HG03442 (cell line): ENCODE measurements around the gene SLC15A5.

Experiments used
- ATAC-seq: cut with Tn5 transposase; IDR thresholded peaks from one replicate; pipeline ENCODE4 v1.9.1; 2021; ENCODE audit warnings: mild to moderate bottlenecking, moderate library complexity; ENCODE audit not compliant: unreplicated experiment

The SLC15A5 gene, protein sequence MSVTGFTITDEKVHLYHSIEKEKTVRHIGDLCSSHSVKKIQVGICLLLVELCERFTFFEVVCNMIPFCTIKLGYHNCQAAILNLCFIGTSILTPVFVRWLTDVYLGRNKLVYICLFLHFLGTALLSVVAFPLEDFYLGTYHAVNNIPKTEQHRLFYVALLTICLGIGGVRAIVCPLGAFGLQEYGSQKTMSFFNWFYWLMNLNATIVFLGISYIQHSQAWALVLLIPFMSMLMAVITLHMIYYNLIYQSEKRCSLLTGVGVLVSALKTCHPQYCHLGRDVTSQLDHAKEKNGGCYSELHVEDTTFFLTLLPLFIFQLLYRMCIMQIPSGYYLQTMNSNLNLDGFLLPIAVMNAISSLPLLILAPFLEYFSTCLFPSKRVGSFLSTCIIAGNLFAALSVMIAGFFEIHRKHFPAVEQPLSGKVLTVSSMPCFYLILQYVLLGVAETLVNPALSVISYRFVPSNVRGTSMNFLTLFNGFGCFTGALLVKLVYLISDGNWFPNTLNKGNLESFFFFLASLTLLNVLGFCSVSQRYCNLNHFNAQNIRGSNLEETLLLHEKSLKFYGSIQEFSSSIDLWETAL

GRCh38 chr12:16277585-16277984, at the start of gene SLC15A5:
SLC15A5 (minus strand) TSS chr12:16277685; CDS start chr12:16277685, 0 bp downstream.
- no peak for ATAC-seq

DNA sequence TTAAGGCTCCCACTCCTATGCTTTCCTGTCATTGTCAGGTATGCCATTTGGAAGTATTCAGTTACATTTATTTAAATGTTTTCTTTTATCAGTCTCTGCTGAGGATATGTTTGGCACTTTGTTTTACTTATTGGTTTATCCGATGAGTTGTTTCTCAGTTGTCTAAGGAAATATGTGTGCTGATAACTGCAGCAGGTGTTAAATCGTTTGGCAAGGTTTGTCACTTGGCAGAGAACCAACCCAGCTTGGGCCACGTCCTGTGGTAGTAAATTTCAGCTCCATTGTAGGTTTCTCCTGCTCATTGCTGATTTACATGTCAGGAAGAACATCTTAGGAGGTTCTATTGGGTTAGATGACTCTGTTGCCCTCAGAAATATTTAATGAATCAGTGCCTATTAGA, 47.9 kb upstream of the SLC15A5 start:
- ATAC-seq: no peak

DNA sequence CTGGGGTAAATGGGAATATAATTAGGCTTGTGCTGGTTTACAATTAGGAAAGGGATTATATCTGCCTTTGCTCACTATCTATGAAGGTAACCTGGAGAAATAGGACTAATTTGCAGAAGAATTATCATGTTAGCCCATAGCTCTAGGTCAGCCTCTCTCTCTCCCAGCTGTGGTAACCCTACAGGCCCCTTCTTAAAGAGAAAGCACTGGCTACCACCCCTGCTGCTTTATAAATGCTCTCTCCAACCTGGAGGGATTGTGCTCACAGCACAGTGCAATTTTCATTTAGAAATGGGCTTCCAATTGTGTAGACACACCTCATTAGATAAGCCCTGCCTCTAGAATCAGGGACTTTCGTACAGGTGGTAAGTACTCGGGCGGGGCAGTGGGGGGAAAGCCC, 47.3 kb upstream of the SLC15A5 start:
- no peak for ATAC-seq

- no peak for ATAC-seq
Measured at GRCh38 chr12:16324272-16324671, 46.8 kb upstream of the SLC15A5 start.

GRCh38 chr12:16323638-16324037, 46.2 kb upstream of the SLC15A5 start:
- ATAC-seq: no peak

DNA sequence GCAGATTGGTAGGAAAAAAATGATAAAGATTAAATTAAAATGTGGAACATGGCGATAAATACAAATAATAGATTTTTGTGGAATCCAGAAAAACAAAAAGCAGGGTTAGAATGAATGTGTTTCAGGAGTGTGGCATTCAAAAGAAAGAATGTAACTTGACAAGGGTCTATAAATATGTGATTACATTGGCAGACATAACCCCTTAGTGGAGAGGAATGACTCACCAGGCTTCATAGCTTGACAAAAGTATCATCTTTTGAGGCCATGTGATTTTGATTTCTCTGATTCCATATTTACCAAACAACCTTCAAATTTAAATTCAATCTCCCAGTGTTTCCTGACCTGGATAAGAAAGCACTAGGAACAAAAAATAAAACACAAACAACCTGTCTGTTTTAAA, 45.5 kb upstream of the SLC15A5 start:
- ATAC-seq: no peak

DNA sequence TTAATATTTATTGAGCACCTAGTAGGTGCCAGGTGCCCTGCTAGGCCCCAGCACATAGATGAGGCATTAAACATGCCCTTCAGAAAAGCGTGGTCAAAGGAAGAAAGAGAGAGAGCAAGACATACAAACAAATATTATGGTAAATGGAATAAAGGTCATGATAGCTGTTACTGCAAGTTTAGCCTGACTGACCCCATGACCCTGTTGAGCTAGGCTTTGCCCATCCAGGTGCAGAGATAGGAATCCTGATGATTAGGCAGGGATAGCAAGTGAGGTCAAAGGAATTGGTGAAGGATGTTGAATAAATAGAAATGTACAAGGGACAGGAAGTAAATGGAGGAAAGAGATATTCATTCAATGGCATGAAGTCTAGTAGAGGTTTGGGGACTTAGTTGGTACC, 33.4 kb upstream of the SLC15A5 start:
- no peak for ATAC-seq

- no peak for ATAC-seq
Measured at GRCh38 chr12:16307856-16308475, 30.5 kb upstream of the SLC15A5 start.

GRCh38 chr12:16303939-16304338, 26.5 kb upstream of the SLC15A5 start:
- ATAC-seq: no peak

GRCh38 chr12:16300736-16301135, 23.3 kb upstream of the SLC15A5 start:
- no peak for ATAC-seq

- ATAC-seq: no peak
Measured at GRCh38 chr12:16300122-16300521, 22.6 kb upstream of the SLC15A5 start.

DNA sequence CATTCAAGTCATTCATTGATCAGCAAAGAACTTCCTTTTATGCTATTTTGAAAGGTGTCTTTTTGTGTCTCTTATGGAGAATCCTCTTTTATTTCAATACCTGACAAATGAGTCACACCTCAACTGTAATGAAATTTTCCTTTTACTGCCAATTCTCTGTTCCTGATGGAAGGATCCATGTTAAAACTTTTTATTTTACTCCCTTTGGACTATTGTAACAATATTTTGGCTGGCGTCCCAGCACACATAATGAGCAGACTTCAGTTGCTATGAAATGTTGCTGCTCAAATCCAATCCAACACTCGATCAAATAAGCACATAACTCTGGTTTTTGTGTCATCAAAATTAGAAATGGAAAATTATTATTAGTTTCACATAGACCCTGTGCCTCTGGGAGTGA, 21.9 kb upstream of the SLC15A5 start:
- ATAC-seq: no peak

DNA sequence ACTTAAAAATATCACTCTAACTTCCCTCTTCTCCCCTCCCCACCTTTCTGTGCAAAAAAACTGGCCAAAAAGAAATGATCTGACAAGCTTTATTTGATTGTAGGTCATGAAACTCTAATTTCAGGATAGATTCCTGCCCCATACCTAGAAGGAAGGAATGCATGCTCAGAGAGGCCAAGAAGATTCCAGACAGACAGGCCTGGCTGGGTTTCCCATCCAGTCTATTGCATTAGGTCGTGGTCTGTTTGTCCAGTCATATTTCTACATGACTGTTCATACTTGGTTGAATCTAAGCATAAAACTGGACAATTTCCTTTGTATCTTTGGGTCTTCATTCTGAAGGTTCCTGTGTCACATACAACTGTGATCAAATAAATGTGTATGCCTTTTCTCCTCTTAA, 20.0 kb upstream of the SLC15A5 start:
- ATAC-seq: no peak

GRCh38 chr12:16294376-16294956, 17.0 kb upstream of the SLC15A5 start:
- ATAC-seq: no peak

- ATAC-seq: no peak
Measured at GRCh38 chr12:16291032-16291431, 13.5 kb upstream of the SLC15A5 start.

DNA sequence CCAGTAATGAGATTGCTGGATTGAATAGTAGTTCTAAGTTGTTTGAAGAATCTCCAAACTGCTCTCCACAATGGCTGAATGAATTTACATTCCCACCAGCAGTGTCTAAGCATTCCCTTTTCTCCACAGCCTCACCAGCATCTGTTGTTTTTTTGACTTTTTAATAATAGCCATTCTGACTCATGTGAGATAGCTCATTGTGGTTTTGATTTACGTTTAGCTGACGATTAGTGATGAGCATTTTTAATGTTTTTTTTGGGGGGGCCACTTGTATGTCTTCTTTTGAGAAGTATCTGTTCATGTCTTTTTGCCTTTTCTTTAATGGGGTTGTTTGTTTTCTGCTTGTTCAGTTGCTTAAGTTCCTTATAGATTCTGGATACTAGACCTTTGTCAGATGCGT, 8.1 kb upstream of the SLC15A5 start:
- no peak for ATAC-seq

- ATAC-seq: no peak
Measured at GRCh38 chr12:16282978-16283377, 5.5 kb upstream of the SLC15A5 start.

GRCh38 chr12:16282081-16282480, 4.6 kb upstream of the SLC15A5 start:
- ATAC-seq: no peak

DNA sequence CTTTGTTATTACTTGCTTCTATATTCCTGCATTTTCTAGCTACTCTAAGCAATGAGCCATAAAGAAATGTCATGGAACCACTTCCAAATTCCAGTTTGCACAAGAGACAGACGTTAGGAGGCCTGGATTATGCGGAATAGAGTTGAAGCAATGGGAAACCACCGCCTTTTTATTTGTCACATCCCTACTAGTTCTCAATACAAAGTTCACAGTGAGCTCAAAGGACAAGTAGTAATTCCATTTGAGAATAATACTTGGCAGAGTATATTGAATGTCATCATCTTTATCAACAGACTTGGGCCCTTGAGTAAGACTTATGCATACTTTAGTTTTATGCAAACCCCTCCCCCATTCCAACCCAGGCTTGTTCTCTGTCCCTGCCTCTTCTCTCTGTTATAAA, 3.7 kb upstream of the SLC15A5 start:
- ATAC-seq: no peak

GRCh38 chr12:16272222-16272621, 5.3 kb downstream of the SLC15A5 start:
- ATAC-seq: no peak

- ATAC-seq: no peak
Measured at GRCh38 chr12:16271062-16271461, 6.4 kb downstream of the SLC15A5 start.

GRCh38 chr12:16269946-16270345, 7.5 kb downstream of the SLC15A5 start:
- ATAC-seq: no peak
